ENCODE results near the gene NRP2. TPM values are rescaled to one million over a fixed set of nuclear protein-coding genes. Genes with fewer than 3 reads are reported as not detected.

The NRP2 gene
- total RNA-seq, 4 donors from 2014 or later: 195 to 440 (median 314) TPM

- no peak overlapping the region for H3K27ac ChIP-seq (replicated peaks in 1 of 4)
- H3K9me3 ChIP-seq: no peaks in the 10 kb centered on the region
- H3K36me3 ChIP-seq: no peaks in the 10 kb centered on the region
- intact Hi-C loops (cut with DNase I): loop anchor here (10.0 kb wide), 5 partner anchors 251 to 1569 kb away; no protein-coding TSS in a partner anchor
- WGBS: 87% methylated on average over 1 of the region's 1 CpG
- TF ChIP-seq EP300 (IDR thresholded peaks at IDR 0.05): no peak
- no peak for TF ChIP-seq POLR2AphosphoS5 (IDR thresholded peaks at IDR 0.05)
- no peak for TF ChIP-seq POLR2A (IDR thresholded peaks at IDR 0.05; ENCODE audit: low read depth)
- TF ChIP-seq, protein P1, sequence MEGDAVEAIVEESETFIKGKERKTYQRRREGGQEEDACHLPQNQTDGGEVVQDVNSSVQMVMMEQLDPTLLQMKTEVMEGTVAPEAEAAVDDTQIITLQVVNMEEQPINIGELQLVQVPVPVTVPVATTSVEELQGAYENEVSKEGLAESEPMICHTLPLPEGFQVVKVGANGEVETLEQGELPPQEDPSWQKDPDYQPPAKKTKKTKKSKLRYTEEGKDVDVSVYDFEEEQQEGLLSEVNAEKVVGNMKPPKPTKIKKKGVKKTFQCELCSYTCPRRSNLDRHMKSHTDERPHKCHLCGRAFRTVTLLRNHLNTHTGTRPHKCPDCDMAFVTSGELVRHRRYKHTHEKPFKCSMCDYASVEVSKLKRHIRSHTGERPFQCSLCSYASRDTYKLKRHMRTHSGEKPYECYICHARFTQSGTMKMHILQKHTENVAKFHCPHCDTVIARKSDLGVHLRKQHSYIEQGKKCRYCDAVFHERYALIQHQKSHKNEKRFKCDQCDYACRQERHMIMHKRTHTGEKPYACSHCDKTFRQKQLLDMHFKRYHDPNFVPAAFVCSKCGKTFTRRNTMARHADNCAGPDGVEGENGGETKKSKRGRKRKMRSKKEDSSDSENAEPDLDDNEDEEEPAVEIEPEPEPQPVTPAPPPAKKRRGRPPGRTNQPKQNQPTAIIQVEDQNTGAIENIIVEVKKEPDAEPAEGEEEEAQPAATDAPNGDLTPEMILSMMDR (IDR thresholded peaks at IDR 0.05): no peak
- no peak overlapping the region for H3K4me3 ChIP-seq
- peaks cover 0 to 19% (median 0%) of the 10 kb centered on the region in 4 donors for H3K4me1 ChIP-seq
- H3K27me3 ChIP-seq: no peaks in the 10 kb centered on the region
- DNase-seq (ENCODE audit: extremely low spot score): no peak
These were observed 9.0 kb upstream of the NRP2 start for GRCh38 chr2:205673312-205673711.

DNA sequence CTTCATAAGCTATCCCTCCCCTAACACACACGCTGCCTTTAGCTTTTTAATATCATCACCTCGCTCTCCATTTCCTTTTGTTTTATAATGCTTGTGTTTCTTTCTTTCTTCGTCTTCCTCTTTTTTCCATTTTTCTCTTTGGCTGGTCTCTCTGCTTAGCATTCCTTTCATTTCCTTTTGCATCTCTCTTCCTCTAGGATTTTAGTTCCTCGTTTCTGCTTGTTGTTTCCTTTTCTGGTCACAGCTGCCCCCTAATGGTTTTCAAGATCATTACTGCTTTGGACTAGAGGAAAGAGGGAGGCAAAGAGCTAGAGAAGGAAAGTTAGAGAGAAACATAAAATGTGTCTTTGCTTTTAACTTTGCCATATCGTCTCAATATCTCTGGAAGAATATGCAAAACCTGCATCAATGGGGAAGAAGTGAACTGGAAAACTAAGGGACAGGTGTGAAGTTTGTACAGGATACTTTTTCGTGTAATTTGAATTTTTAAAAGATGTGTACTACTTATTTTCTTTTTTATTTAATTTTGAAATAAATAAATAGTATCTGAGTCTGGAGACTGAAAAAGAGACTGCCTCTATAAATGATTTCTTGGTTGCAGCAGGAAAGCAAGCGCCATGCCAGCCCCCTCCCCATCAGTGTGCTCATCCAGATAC is 6.3 kb upstream of the NRP2 start:
- intact Hi-C loops (cut with DNase I): loop anchor here (5.0 to 10.0 kb wide), 8 partner anchors 249 to 1571 kb away; no protein-coding TSS in a partner anchor
- Histone ChIP-seq H3K36me3 (no peaks in the 10 kb centered on the region), H3K4me1 (peaks cover 0 to 21% (median 11%) of the 10 kb centered on the region in 4 donors), H3K27me3 (no peaks in the 10 kb centered on the region), H3K4me3 (no peak overlapping the region), H3K9me3 (no peaks in the 10 kb centered on the region), H3K27ac (replicated peaks in 1 of 4) (no peak overlapping the region)
- WGBS: 43% methylated on average over 7 of the region's 7 CpGs
- no peak for TF ChIP-seq POLR2AphosphoS5 (IDR thresholded peaks at IDR 0.05)
- TF ChIP-seq, protein P1 (IDR thresholded peaks at IDR 0.05): peak; percentile 75 to 85 (median 83)
- DNase-seq (ENCODE audit: extremely low spot score): no peak

DNA sequence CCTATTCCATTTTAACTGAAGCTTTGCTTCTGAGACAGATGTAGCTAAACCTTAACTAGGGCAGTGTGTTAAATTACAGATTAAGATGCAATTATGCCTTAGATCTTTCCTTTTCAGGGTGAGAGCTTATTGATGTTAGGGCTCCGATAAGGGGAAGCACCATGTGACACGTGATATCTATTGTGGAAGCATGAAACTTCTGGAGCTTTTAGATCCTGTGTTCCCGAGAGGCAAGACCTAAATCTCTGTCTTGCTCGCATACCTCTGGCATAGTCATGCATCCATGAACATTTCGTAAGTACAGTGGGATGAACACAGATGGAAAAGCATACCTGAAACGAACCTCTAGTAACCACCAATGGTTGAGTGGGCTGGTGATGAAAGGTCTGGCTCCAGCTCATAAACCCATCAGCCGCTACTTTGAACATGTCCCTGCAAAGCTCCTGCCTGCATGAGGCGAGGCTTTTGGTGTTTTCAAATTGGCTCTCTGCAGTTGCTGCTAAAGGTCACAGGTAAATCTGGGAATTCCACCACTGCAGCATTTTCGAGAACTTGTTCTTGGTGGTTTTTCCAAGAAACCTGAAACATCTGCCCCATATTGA is 3.7 kb upstream of the NRP2 start:
- no peak overlapping the region for H3K27ac ChIP-seq (replicated peaks in 1 of 4)
- no peak for TF ChIP-seq EP300 (IDR thresholded peaks at IDR 0.05)
- no peak for TF ChIP-seq POLR2AphosphoS5 (IDR thresholded peaks at IDR 0.05)
- TF ChIP-seq POLR2A (IDR thresholded peaks at IDR 0.05; ENCODE audit: low read depth): no peak
- TF ChIP-seq, protein P1 (IDR thresholded peaks at IDR 0.05): no peak
- WGBS: 93% methylated on average over 9 of the region's 9 CpGs
- H3K27me3 ChIP-seq: no peaks in the 10 kb centered on the region
- peak; percentile 24 for DNase-seq (ENCODE audit: extremely low spot score)
- H3K9me3 ChIP-seq: no peaks in the 10 kb centered on the region
- intact Hi-C loops (cut with DNase I): loop anchor here (5.0 to 10.0 kb wide), 8 partner anchors 246 to 1574 kb away; no protein-coding TSS in a partner anchor
- H3K4me3 ChIP-seq: no peak overlapping the region
- H3K4me1 ChIP-seq: peaks cover 7 to 32% (median 22%) of the 10 kb centered on the region in 4 donors
- no peaks in the 10 kb centered on the region for H3K36me3 ChIP-seq

GRCh38 chr2:205679410-205680009 is 2.8 kb upstream of the NRP2 start:
- intact Hi-C loops (cut with DNase I): loop anchor here (5.0 to 10.0 kb wide), 9 partner anchors 83 to 1575 kb away; no protein-coding TSS in a partner anchor
- Histone ChIP-seq H3K4me1 (peaks cover 9 to 26% (median 24%) of the 10 kb centered on the region in 4 donors), H3K27me3 (no peaks in the 10 kb centered on the region), H3K4me3 (no peak overlapping the region), H3K36me3 (no peaks in the 10 kb centered on the region), H3K27ac (replicated peaks in 1 of 4) (no peak overlapping the region), H3K9me3 (no peaks in the 10 kb centered on the region)
- no peak for TF ChIP-seq POLR2A (IDR thresholded peaks at IDR 0.05; ENCODE audit: low read depth)
- TF ChIP-seq, protein P1 (IDR thresholded peaks at IDR 0.05): no peak
- 73% methylated on average over 5 of the region's 5 CpGs for WGBS
- DNase-seq (ENCODE audit: extremely low spot score): peak; percentile 17

All from esophagus muscularis mucosa (tissue), 4 donors.